Central memory CD4-positive, alpha-beta T cell (primary cell): ENCODE measurements around the gene FRY.

Experiments used
- DNase-seq: peaks from one replicate; pipeline ENCODE4 v3.0.0; 2022

Gene FRY

GRCh38 chr13:32087955-32088747 lies 56.6 kb downstream of the FRY start:
- no peak for DNase-seq

DNA sequence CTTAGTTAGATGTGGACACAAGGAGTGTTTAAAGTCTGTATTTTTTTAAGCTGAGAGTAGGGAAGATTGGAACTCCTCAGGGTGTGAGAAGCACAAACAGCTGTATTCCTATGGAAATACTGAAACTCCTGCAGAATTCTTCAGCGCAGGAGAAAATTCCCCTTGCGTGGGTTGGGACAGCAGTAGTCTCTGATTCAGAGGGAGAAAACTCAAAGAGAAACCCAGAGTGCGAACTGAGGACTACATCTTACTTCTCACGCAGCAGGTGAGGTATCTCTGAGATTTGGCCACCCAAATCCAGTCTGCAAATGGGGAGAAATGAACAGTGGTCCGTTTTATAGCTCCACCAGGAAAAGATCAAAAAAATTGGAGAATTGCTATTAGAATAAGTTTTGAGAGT lies 60.9 kb downstream of the FRY start:
- no peak for DNase-seq

DNA sequence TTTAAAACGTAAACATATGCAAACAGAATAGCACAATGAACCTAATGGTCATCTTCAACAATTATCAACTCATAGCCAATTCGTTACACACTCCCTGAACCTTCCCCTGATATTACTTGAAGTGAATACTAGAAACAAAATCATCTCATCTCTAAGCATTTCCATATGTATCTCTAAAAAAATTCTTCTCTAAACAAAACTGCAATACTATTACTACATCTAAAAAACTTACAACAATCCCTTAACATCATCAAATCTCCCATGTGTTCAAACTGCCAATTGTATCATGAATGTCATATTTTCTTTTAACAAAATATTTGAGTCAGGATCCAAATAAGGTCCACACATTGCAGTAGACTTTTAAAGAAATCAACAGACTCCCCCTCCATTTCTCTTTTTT lies 61.4 kb downstream of the FRY start:
- DNase-seq, result no peak

DNA sequence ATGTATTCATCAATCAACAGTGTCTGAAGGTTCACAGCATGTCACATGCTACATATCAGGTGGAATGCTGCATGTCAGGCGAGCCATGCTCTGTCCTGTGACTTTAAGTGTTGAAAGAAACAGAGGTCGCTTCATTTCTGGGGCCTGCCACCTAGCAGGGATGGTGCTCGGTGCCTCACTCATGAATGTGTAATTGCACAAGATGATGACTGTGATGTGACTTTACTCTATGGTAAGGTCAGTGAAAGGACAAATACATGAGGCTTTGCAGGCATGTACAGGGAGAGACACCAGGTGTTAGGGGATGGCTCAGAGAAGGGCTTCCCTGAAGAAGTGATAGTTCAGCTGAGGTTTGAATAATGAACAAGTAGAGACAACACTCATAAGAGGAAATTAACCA lies 66.7 kb downstream of the FRY start:
- no peak for DNase-seq

GRCh38 chr13:32105653-32106313 lies 74.2 kb downstream of the FRY start:
- DNase-seq, result no peak

- no peak for DNase-seq
Measured at GRCh38 chr13:32107474-32107873, 75.9 kb downstream of the FRY start.

DNA sequence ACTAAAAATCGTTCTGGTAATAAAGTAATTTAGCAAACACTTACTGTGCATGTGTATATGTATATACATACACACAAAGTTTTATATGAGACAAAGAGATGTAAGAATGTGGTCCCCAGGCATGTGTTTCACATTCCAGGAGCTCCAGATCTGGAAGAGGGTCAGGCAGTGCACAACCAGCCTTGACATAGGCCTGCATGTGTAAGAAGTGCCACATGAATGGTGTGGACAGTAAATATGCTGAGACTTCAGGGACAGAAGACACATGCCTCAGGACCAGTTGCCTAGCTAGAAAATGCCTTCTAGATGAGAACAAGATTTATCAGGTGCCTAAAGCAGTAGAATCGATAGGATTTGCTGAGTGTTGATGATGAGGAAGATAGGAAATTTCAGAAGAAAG lies 76.4 kb downstream of the FRY start:
- no peak for DNase-seq

- DNase-seq, result no peak
Measured at GRCh38 chr13:32113532-32113931, 82.0 kb downstream of the FRY start.

- no peak for DNase-seq
Measured at GRCh38 chr13:32114284-32114950, 82.8 kb downstream of the FRY start.

- DNase-seq, result no peak
Measured at GRCh38 chr13:32115066-32115465, 83.5 kb downstream of the FRY start.

DNA sequence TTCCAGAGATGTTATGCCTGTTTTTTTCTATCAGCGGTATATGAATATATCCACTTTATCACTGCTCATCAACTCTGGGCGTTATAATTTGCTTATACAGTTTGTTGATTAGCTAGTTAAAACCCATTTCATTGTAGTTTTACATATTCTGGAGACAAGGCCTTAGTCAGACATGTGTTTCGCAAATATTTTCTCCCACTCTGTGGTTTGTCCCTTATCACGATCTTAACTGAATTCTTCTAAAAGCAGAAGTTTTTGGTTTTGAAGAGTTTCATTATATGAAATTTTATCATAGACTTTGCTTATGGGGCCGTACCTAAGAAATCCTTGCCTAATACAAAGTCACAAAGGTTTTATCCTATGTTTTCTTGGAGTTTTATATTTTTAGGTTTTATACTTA lies 84.6 kb downstream of the FRY start:
- no peak for DNase-seq

GRCh38 chr13:32117001-32117400 lies 85.4 kb downstream of the FRY start:
- DNase-seq, result no peak

DNA sequence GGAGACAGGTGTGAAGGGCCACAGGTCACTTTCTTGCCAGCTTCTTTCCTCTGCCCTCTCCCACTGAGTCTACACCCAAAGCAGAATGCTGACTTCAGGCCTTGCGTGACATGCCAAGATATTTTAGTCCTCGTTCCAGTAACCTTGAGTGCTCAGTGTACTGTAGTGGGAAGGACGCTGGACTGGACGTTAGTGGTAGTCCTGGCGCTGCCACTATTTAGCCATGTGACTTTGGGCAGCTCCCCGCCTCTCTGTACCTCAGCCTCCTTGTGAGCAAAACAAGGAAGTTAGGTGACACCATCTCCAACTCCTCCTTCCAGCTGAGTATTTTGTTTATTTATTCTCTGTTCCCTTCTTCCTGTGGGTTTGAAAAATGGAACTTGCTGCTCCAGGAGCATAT lies 86.1 kb downstream of the FRY start:
- no peak for DNase-seq

DNA sequence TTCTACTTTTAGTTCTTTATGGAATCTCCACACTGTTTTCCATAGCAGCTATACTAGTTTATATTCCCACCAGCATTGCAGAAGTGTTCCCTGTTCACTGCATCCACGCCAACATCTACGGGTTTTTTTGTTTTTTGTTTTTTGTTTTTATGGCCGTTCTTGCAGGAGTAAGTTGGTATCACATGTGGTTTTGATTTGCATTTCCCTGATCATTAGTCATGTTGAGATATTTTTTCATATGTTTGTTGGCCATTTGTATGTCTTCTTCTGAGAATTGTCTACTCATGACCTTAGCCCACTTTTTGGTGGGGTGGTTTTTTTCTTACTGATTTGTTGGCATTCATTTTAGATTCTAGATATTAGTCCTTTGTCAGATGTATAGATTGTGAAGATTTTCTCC lies 89.7 kb downstream of the FRY start:
- no peak for DNase-seq

DNA sequence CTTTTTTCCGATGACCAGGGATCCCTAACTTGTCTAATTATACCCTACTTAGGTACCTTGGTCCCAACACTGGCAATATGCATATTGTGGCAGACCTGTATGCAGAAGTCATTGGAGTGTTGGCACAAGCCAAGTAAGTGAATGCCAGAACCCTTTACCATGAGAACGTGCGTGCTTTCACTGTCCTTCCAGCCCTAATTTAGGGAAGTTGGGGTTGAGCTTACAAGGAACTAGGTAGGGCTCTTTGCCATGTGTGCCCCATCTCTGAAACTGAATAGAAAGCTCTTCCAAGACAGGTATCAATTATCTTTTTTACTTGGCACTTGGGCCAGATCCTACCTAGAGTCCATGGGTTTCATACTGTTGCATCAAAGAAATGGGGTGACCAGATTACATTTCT lies 93.2 kb downstream of the FRY start:
- DNase-seq, result no peak

GRCh38 chr13:32125221-32125689 lies 93.7 kb downstream of the FRY start:
- no peak for DNase-seq

DNA sequence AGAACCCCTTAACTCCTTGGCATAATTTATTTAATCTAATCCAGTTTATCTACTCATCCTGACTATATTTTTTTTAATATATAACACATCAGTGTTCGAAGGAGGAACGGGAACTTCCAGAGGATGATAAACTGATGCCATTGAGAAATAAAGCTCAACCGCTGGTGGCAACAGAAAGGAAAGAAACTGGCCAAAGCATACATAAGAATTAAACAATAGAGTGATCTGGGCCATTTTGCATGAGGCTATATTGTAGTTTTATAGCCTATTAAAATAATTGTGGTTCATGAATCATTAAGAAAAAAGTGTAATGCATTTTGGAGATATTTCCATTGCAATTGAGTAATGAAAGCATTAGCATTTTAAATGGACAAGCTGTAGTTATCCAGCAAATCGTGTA lies 94.2 kb downstream of the FRY start:
- DNase-seq, result no peak

DNA sequence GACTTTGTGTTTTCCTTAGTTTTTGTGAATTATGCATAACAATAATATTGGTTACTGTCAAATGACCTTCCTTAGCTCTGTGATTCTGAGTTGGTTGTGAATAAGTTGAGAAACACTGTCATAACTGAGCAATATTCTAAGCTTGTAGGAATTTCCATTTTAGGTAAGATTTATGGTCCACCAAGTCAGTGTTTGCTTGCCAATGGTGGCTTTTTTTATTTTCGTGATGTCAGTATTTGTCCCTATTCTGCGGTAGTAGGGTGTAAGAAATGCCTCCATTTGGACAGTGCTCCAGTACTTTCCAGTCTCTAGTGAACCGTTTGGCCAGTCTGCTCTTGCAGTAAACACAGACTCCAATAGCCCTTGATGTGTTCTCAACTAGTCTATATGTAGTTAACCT lies 94.7 kb downstream of the FRY start:
- DNase-seq, result no peak

GRCh38 chr13:32126756-32127155 lies 95.2 kb downstream of the FRY start:
- no peak for DNase-seq

GRCh38 chr13:32127691-32128090 lies 96.1 kb downstream of the FRY start:
- no peak for DNase-seq

- DNase-seq, result no peak
Measured at GRCh38 chr13:32134241-32135055, 102.9 kb downstream of the FRY start.

GRCh38 chr13:32135056-32135390 lies 103.4 kb downstream of the FRY start:
- DNase-seq, result no peak

DNA sequence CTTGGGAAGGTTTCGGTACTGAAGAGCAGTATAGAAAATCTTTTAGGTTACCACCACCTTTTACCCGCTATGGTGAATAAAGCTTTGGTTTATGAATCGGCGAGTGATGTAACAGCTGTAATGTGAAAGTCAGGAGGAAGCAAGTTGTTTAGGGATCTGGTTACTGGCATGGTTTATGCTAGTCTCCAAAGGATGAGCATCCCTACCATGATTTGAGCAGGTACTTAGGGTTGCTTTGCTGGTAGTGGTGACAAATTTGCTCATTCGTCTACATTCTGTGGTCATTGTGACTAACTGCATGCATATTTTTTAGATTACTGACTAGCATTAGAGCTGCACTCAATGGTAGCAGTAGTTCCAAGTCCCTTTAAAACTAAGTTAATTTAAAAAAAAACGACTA lies 104.1 kb downstream of the FRY start:
- DNase-seq, result no peak
